GDM1 (cell line): ENCODE results near the gene ACTMAP.

Source experiments
- DNase-seq: peaks from one replicate; lab custom pipeline; 2025; lab: John Stamatoyannopoulos, UW

Gene ACTMAP

GRCh38 chr19:40717880-40718773 is 32.1 kb downstream of the ACTMAP start:
- no peak for DNase-seq

GRCh38 chr19:40717325-40717879 is 32.9 kb downstream of the ACTMAP start:
- DNase-seq: no peak

DNA sequence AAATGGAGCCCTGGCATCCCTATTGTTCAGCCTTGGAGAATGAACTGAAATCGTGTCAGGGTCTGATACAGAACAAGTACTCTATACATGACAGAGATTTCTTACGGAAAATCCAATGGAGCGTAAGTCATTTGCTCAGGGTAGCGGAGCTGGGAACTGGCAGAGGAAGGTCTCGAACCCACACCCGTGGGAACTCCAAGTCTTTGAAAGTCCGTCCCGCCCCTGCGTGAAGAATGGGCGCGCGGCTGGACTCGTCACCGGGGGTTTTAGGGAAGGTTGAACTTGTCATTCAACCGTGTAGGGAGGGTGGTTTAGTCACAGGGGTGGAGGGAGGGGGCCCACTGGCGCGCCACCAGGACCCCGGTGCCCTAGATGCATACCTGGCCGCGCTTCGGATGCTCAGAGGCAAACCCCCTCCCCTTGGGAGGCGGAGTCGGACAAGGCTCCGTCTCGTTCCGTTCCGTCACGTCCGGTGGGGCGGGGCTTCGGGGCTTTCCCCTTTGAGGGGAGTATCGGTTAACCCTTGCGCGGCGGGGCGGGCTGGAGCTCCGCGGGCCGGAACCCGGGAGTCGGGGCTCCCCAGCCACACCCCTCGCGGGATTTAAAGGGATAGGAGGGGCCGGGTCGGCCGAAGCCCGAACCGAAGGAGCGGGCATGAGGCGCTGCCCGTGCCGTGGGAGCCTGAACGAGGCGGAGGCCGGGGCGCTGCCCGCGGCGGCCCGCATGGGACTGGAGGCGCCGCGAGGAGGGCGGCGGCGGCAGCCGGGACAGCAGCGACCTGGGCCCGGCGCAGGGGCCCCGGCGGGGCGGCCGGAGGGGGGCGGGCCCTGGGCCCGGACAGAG is 33.6 kb downstream of the ACTMAP start, which contains the start of the genes COQ8B and ITPKC:
TSS of gene COQ8B (minus strand) at position 405 of the 843 bp plus-strand sequence. CDS start 2,254 bp downstream, outside the sequence.
TSS of gene ITPKC (plus strand) at position 631 of the 843 bp plus-strand sequence. CDS start at position 655, 24 bp downstream.
- DNase-seq: peak; percentile 92

DNA sequence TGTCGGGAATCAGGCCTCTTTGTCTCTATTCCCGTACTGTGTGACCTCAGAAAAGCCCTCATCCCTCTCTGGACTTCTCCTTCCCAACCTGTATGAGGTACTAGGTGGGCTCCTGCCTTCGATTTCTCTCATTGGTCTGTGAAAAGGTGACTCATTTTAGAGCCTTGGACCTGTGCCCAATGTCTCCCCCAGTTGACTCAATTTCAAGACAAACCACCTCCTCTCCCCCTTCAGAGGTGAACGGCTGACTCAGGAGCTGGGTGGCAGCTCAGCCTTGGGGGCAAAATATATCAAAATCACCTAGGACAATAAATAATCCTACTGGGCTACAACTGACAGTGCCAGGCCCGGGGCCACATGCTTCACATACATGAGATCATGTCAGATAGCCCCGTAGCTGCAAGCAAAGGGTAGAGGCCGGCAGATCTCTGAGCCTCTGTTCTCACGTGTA is 34.2 kb downstream of the ACTMAP start:
- no peak for DNase-seq

- peak; percentile 93 for DNase-seq
These were observed 35.6 kb downstream of the ACTMAP start for GRCh38 chr19:40714441-40715299.

- DNase-seq: no peak
These were observed 36.3 kb downstream of the ACTMAP start for GRCh38 chr19:40713939-40714338.

GRCh38 chr19:40709817-40710216 is 40.5 kb downstream of the ACTMAP start:
- DNase-seq: no peak

- no peak for DNase-seq
These were observed 42.7 kb downstream of the ACTMAP start for GRCh38 chr19:40707615-40708014.

GRCh38 chr19:40705950-40706619 is 44.2 kb downstream of the ACTMAP start:
- DNase-seq: no peak

GRCh38 chr19:40705362-40705651 is 45.0 kb downstream of the ACTMAP start:
- DNase-seq: no peak

DNA sequence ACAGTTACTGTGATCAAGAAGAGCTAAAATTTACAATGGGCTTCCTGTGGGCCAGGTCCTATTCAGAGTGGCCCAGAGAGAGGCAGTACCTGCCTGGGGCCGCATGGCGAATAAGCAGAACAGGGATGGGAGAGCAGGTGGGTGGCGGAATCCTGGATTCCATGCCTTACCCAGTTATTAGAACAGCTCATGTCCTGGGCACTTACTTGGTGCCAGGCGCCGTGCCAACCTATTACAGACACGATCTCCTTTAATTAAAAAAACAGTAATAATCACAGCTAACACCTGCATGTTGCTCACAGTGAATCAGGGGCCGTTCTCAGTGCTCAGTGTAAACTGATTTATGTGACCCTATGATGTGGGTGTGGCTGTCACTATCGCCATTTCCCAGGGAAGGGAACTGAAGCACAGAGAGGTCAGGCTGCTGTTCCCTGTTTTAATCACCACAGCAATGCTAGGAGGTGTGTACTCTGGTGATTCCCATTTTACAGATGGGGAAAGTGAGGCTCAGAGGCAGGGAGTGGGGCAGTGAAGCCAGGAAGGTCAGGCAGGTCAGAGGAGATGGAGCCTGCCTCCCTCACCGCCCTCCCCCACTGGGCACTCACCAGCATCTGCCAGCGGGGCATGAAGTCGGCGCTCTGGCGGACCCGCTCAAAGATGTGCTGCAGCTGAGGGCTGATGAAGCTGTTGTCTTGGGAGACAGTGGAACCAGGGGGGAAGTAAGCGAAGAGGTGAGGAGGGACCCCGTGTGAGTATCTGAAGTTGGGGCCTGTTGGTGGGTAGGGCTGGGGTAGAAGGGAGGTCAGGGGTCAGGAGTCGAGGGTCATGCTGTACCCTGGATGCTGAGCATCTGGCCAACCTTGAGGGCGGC is 45.6 kb downstream of the ACTMAP start:
- DNase-seq: no peak

GRCh38 chr19:40703029-40703755 is 47.1 kb downstream of the ACTMAP start:
- no peak for DNase-seq

DNA sequence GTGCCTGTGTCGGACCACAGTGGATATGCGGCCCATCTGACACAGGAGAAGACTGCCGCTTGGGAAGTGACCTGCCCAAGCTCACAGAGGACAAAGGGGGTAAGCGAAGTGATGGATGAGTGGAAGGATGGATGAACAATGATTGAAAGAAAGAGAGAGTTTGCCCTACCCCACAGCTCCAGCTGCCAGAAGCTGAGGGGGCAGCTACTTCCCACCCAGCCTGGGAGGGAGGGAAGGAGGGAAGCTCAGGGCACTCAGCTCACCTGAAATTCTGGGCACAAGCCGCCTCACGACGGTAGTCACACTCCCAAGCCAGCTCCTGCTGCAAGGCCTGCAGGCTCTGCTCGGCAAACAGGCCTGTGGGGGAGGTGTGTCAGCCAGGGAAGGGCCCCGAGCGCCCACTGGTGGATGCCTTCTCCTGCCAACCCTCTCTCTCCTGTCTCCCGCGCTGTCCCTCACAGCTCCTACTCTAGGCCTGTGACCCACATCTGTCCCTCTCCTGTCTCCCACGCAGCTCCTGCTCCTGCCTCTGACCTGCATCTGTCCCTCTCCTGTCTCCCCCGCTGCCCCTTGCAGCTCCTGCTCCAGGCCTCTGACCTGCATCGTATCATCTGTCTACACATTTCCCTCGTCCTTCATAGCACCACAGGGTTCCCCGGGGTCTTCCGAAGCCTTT is 47.8 kb downstream of the ACTMAP start:
- DNase-seq: no peak

DNA sequence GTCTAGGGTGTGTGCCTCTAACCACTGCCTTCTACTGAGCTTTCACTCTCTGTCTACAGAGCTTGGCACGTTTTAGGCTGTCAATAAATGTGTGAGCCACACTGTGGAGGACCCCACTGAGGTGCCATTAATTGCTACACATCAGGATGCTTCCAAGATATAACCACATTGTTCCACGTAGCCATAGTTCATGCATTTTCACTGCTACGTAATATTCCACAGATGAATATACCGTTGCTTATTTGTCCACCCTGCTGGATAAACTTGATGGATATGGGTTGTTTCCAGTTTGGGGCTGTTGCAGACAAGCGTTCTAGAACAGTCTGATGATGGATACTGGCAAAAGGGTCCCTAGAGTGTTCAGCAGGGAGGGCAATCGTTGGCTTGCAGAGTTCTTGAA is 48.5 kb downstream of the ACTMAP start:
- DNase-seq: no peak

- no peak for DNase-seq
These were observed 50.2 kb downstream of the ACTMAP start for GRCh38 chr19:40700083-40700482.

GRCh38 chr19:40697007-40697406 is 53.3 kb downstream of the ACTMAP start:
- no peak for DNase-seq

DNA sequence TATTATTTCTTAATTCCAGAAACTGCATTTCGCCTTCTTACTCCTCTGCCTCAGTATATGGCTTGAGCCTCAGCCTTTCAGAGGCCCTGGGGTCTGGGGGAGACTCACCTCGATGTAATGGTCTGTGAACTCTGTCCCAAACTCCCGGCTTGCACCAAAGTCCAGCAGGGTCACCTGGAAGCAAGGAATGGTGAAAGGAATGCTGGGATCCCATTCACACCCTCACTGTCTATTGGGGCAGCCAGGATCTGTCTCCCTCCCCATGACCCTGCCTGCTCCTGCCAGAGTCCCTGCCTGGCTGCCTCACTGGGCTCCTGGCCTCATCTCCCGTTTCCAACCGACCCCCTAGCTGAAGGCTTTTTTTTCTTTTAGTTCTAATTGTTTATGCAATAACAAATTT is 54.4 kb downstream of the ACTMAP start:
- DNase-seq: no peak

- DNase-seq: no peak
These were observed 56.4 kb downstream of the ACTMAP start for GRCh38 chr19:40693896-40694295.
